ENCODE data around the gene CDC5L. TPM values are rescaled to one million over a fixed set of nuclear protein-coding genes. Genes with fewer than 3 reads are reported as not detected.

The CDC5L gene
- total and polyA plus RNA-seq, 2 experiments from 2014 or later: 17.1 to 20.3 TPM

GRCh38 chr6:44494011-44494501 lies 106.5 kb downstream of the CDC5L start:
- H3K27me3 ChIP-seq: no peaks in the 10 kb centered on the region
- peak in 1 of 2 donors; percentile 63 for DNase-seq (ENCODE audit: low read depth in 1 of 2, low spot score in 1 of 2)
- H3K4me1 ChIP-seq (ENCODE audit: low read depth): no peaks in the 10 kb centered on the region
- no peak overlapping the region for H3K4me3 ChIP-seq
- H3K9me3 ChIP-seq (ENCODE audit: low read depth): no peaks in the 10 kb centered on the region
- no peak overlapping the region for H3K27ac ChIP-seq
- H3K36me3 ChIP-seq: no peaks in the 10 kb centered on the region
- peak; percentile 32 for TF ChIP-seq CTCF (IDR thresholded peaks at IDR 0.05; ENCODE audit: low read depth, low read length)

- Histone ChIP-seq H3K4me3 (no peak overlapping the region), H3K9me3 (ENCODE audit: low read depth) (no peaks in the 10 kb centered on the region), H3K4me1 (ENCODE audit: low read depth) (no peaks in the 10 kb centered on the region), H3K27me3 (no peaks in the 10 kb centered on the region), H3K27ac (no peak overlapping the region), H3K36me3 (no peaks in the 10 kb centered on the region)
- TF ChIP-seq CTCF (IDR thresholded peaks at IDR 0.05; ENCODE audit: low read depth, low read length): no peak
- DNase-seq (ENCODE audit: low read depth in 1 of 2, low spot score in 1 of 2): no peak
Measured at GRCh38 chr6:44495036-44495901, 107.8 kb downstream of the CDC5L start.

GRCh38 chr6:44496665-44497369 lies 109.3 kb downstream of the CDC5L start:
- H3K9me3 ChIP-seq (ENCODE audit: low read depth): no peaks in the 10 kb centered on the region
- DNase-seq (ENCODE audit: low read depth in 1 of 2, low spot score in 1 of 2): no peak

GRCh38 chr6:44497807-44498206 lies 110.3 kb downstream of the CDC5L start:
- no peaks in the 10 kb centered on the region for H3K4me1 ChIP-seq (ENCODE audit: low read depth)
- H3K27me3 ChIP-seq: no peaks in the 10 kb centered on the region
- no peak for DNase-seq (ENCODE audit: low read depth in 1 of 2, low spot score in 1 of 2)
- H3K4me3 ChIP-seq: no peak overlapping the region
- no peaks in the 10 kb centered on the region for H3K36me3 ChIP-seq
- no peak for TF ChIP-seq CTCF (IDR thresholded peaks at IDR 0.05; ENCODE audit: low read depth, low read length)
- H3K9me3 ChIP-seq (ENCODE audit: low read depth): no peaks in the 10 kb centered on the region
- no peak overlapping the region for H3K27ac ChIP-seq

More at GRCh38 chr6:44496665-44497369, 109.3 kb downstream of the CDC5L start:
- TF ChIP-seq CTCF (IDR thresholded peaks at IDR 0.05; ENCODE audit: low read depth, low read length): no peak
- H3K4me3 ChIP-seq: no peak overlapping the region
- no peaks in the 10 kb centered on the region for H3K36me3 ChIP-seq
- no peaks in the 10 kb centered on the region for H3K4me1 ChIP-seq (ENCODE audit: low read depth)
- H3K27me3 ChIP-seq: no peaks in the 10 kb centered on the region
- H3K27ac ChIP-seq: no peak overlapping the region

DNA sequence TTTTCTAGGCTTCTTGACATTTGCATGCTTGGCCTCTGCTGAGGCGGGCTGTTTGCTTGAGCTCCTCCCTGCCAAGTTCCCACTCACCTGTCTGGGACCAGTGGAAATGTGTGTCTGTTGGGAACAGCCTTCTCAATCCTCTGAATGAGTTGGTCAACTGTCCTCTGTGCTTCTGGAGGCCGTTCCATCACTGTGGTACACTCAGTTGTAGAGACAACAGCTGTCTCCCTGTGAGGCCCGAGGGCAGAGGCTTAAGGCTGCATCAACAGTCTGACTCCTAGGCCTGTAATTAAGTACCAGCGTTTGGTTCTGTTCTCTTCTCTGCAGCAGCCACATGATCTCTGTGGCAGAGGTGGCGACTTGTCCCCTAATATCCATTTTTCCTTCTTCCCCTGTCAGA lies 110.9 kb downstream of the CDC5L start:
- no peak for DNase-seq (ENCODE audit: low read depth in 1 of 2, low spot score in 1 of 2)
- H3K4me1 ChIP-seq (ENCODE audit: low read depth): no peaks in the 10 kb centered on the region
- TF ChIP-seq CTCF (IDR thresholded peaks at IDR 0.05; ENCODE audit: low read depth, low read length): no peak

More for the DNA sequence above, 110.9 kb downstream of the CDC5L start:
- Histone ChIP-seq H3K27ac (no peak overlapping the region), H3K4me3 (no peak overlapping the region), H3K36me3 (no peaks in the 10 kb centered on the region), H3K9me3 (ENCODE audit: low read depth) (no peaks in the 10 kb centered on the region), H3K27me3 (no peaks in the 10 kb centered on the region)

Measured in cardiac muscle cell (in vitro differentiated cells and primary cell).